SJCRH30 (cell line): ENCODE measurements around the gene GYG2. TPM values are rescaled to one million over a fixed set of nuclear protein-coding genes. Genes with fewer than 3 reads are reported as not detected.
A peak's percentile ranks its signal among the peaks of the same experiment; 100 is the strongest.
"Not testable (repeated sequence)": the region's sequence is repeated elsewhere in the genome, so short reads cannot be mapped to it uniquely, and the experiment has no call there.

Source experiments
- DNase-seq, 2 experiments: peaks; one replicate each; pipeline ENCODE4 v3.0.0-alpha.2; 2015 to 2020
- H3K27ac ChIP-seq: fragments of 250-450 bp; sonication (Bioruptor Pico); 2 replicates; pipeline ENCODE4 v1.5.1; 2020; ENCODE audit warnings: mild to moderate bottlenecking, moderate library complexity
- H3K27me3 ChIP-seq: fragments of 250-450 bp; sonication (Bioruptor Pico); 2 replicates; pipeline ENCODE4 v1.5.1; 2020; ENCODE audit warnings: mild to moderate bottlenecking, moderate library complexity
- H3K36me3 ChIP-seq: fragments of 250-450 bp; sonication (Bioruptor Pico); 2 replicates; pipeline ENCODE4 v1.5.1; 2020; ENCODE audit warnings: mild to moderate bottlenecking, moderate library complexity
- H3K4me1 ChIP-seq: fragments of 250-450 bp; sonication (Bioruptor Pico); 2 replicates; pipeline ENCODE4 v1.5.1; 2020; ENCODE audit warnings: mild to moderate bottlenecking, moderate library complexity
- H3K4me3 ChIP-seq: fragments of 250-450 bp; sonication (Bioruptor Pico); 2 replicates; pipeline ENCODE4 v1.5.1; 2020; ENCODE audit warnings: mild to moderate bottlenecking, moderate library complexity
- H3K9me3 ChIP-seq: fragments of 250-450 bp; sonication (Bioruptor Pico); replicated peaks from 2 replicates; pipeline ENCODE4 v1.5.1; 2020; ENCODE audit warnings: mild to moderate bottlenecking, moderate library complexity
- total RNA-seq: library from RNA; depleted of rRNA; stranded (reverse); fragments of >200 nt; shearing (Covaris generic); gene quantifications from 2 replicates; pipeline ENCODE4 v1.2.3, GENCODE V29; 2014

The GYG2 gene
- total RNA-seq, 1 experiment from 2014 or later: 14.4 TPM

DNA sequence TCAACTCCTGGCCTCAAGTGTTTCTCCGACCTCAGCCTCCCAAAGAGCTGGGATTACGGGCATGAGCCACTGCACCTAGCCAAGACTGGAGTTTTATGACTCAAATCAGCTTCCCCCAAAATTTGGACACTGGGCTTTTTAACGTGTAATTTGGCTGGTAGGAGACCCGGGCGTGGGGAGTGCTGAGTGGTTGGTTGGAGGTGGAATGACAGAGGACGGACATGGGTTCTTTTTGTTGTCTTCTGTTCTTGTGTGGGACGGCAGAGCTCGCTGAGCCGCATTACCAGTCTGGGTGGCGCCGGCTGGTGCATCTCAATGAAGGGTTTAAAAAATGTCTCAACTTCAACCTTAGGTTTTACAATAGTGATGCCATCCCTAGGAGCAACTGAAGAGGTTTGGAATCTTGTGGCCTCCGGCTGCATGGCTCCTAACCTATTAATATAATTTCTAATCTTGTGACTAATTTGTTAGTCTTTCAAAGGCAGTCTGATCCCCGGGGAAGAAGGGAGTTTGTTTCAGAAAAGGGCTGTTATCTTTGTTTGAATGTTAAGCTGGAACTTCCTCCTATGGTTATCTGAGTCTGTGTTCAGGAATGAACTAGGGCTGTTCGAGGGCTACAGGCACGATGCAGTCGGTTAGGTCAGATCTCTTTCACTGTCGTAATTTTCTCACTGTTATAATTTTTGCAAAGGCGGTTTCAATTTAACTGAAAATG lies 26.2 kb upstream of the GYG2 start:
- not testable (repeated sequence) for H3K4me3 ChIP-seq, H3K4me1 ChIP-seq, H3K27me3 ChIP-seq, H3K9me3 ChIP-seq, H3K36me3 ChIP-seq, H3K27ac ChIP-seq, DNase-seq

- not testable (repeated sequence) for H3K4me3 ChIP-seq, DNase-seq, H3K27ac ChIP-seq, H3K4me1 ChIP-seq, H3K27me3 ChIP-seq, H3K36me3 ChIP-seq, H3K9me3 ChIP-seq
These were observed 25.2 kb upstream of the GYG2 start for GRCh38 chrX:2803486-2803885.

GRCh38 chrX:2804106-2804843 lies 24.5 kb upstream of the GYG2 start:
- H3K27me3 ChIP-seq, H3K9me3 ChIP-seq, H3K36me3 ChIP-seq, H3K27ac ChIP-seq, H3K4me1 ChIP-seq, DNase-seq: not testable (repeated sequence)
- H3K4me3 ChIP-seq: peak overlapping the region; percentile 36; the same call in 1 of the 2 replicates

GRCh38 chrX:2804858-2805257 lies 23.9 kb upstream of the GYG2 start:
- H3K27me3 ChIP-seq, H3K36me3 ChIP-seq, H3K4me1 ChIP-seq, H3K27ac ChIP-seq, H3K9me3 ChIP-seq: not testable (repeated sequence)
- DNase-seq: peak; percentile 60 to 68
- H3K4me3 ChIP-seq: peak overlapping the region; percentile 36

GRCh38 chrX:2811271-2811670 lies 17.5 kb upstream of the GYG2 start:
- Histone ChIP-seq H3K4me3 (no peak overlapping the region), H3K27ac (no peak overlapping the region), H3K36me3 (no peaks in the 10 kb centered on the region), H3K4me1 (no peaks in the 10 kb centered on the region), H3K9me3 (no peaks in the 10 kb centered on the region), H3K27me3 (no peaks in the 10 kb centered on the region)
- no peak for DNase-seq

DNA sequence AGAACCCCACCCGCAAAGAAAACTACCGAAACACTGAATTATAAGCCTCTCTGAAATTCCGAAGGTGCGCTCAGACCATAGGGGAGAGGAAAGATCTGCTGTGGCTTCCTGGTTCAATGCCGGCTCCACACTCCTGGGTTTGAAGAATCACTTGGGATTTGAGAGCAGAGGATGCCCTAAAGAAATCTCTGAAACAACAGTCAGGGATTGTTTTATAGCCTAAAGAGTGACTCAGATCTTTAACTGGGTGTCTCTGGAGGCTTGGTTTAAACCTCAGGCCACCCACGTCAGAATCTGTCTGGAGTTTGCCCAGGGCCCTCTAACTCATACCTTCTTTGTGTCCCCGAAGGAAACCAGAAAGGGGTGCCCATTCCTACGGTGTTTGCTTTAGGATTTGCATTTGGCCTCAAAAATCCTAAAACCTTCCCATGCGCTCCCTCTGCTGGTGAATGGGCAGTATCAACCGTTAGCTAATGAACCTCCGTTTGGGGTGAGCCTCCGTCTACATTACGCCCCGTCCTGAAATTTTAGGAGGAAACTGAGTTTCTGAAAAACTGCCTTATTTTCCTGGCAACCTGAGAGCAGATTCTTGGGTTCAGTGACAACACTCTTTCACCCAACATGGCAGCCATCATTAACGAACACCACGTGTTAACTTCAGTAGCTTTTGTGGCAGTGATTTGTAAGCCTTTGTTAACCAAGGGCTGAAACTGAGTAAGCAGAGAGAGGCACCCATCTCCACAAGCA lies 16.4 kb upstream of the GYG2 start:
- H3K4me1 ChIP-seq, H3K9me3 ChIP-seq, H3K27me3 ChIP-seq, H3K36me3 ChIP-seq: not testable (repeated sequence)
- DNase-seq: peak; percentile 64 to 85
- Histone ChIP-seq H3K4me3 (peak overlapping the region; percentile 49), H3K27ac (peak overlapping the region; percentile 47)

- Histone ChIP-seq H3K4me3 (no peak overlapping the region), H3K4me1 (peaks cover 6% of the 10 kb centered on the region; the same call in 1 of the 2 replicates), H3K27me3 (no peaks in the 10 kb centered on the region), H3K27ac (no peak overlapping the region), H3K9me3 (no peaks in the 10 kb centered on the region), H3K36me3 (no peaks in the 10 kb centered on the region)
- no peak for DNase-seq
These were observed 11.7 kb upstream of the GYG2 start for GRCh38 chrX:2817036-2817435.

GRCh38 chrX:2819345-2820135 lies 9.2 kb upstream of the GYG2 start:
- no peaks in the 10 kb centered on the region for H3K36me3 ChIP-seq
- H3K4me3 ChIP-seq: no peak overlapping the region
- H3K27ac ChIP-seq: peak overlapping the region; percentile 5; the same call in 1 of the 2 replicates
- no peaks in the 10 kb centered on the region for H3K27me3 ChIP-seq
- peaks cover 6% of the 10 kb centered on the region; the same call in 1 of the 2 replicates for H3K4me1 ChIP-seq
- no peaks in the 10 kb centered on the region for H3K9me3 ChIP-seq
- DNase-seq: peak in 1 of 2 experiments; percentile 38

DNA sequence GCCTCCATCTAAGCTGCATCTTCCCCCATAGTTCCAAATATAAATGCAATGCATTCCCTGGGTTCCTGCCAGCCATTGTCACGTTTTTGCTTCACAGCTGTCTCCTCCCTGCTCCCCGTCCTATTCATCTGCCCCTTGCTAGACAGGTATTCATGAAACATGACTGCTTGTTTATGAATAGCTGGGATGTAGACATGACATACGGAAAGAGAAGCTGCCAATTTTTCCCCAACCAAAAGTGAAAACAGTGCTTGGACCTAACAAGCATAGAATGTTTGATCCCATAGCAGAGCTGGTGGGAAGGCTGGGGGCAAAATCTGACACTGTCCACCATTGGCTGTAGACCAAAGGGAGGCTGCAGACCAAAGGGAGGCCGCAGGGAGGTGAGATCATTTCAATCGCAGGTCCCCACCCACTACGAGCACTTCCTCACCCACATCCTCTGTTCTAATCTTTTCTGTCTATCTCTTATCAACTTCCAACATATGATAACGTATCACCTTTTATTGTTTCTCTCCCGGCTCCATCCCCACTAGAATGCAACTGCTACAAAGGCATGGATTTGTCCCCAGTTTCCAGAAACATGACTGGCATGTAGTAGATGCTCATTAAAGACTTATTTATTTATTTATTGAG lies 8.5 kb upstream of the GYG2 start:
- no peaks in the 10 kb centered on the region for H3K36me3 ChIP-seq
- peaks cover 6% of the 10 kb centered on the region; the same call in 1 of the 2 replicates for H3K4me1 ChIP-seq
- H3K27ac ChIP-seq: peak overlapping the region; percentile 5; the same call in 1 of the 2 replicates
- DNase-seq: peak; percentile 30 to 34
- no peaks in the 10 kb centered on the region for H3K9me3 ChIP-seq
- no peak overlapping the region for H3K4me3 ChIP-seq
- H3K27me3 ChIP-seq: no peaks in the 10 kb centered on the region

DNA sequence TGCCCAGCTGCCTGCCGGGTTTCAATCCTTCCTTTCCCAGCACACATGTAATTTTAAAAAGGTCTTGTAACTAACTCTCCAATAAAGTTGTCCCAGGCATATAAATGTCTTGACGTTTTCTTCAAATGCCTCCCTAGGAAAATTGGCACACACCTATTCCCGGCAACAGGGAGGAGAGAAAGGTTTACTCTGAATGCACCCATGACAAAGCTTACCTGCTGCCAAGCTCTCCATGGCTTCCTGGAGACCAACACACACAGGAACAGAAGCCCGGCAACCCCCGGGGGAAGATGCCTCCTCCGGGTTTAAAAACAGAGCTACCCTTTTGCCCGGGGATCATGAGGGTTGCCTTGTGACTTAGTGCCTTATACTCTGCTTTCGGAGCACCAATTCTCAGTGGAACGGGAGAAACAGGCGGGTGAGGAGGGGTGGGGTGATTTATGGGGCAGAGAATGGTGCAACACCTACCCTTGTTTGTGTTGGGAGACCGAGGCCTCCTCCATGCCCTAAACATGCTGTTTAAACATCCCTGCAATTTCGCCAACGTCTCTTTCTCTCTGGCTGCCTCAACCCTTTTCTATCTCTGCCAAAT lies 4.8 kb upstream of the GYG2 start:
- no peak overlapping the region for H3K4me3 ChIP-seq
- DNase-seq: no peak

DNA sequence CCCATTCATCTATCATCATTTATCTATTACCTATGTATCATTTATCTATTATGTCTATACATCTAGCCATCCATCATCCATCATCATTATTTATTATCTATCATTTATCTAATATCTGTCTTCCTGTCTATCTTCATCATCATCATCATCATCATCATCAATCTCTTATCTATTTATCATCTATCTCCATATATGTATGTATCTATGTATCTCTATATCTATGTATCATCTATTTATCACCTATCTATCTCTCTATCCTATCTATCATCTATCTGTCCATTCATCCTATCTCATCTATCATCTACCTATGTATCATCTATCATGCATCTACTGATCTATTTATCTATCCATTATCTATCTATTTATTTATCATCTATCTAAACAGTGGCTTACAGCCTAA lies 3.8 kb upstream of the GYG2 start:
- Histone ChIP-seq H3K27me3 (no peaks in the 10 kb centered on the region), H3K4me3 (no peak overlapping the region), H3K9me3 (no peaks in the 10 kb centered on the region), H3K36me3 (no peaks in the 10 kb centered on the region), H3K4me1 (peaks cover 3% of the 10 kb centered on the region; the same call in 1 of the 2 replicates), H3K27ac (no peak overlapping the region)
- DNase-seq: no peak

More for the DNA sequence above, 4.8 kb upstream of the GYG2 start:
- Histone ChIP-seq H3K4me1 (peaks cover 6% of the 10 kb centered on the region; the same call in 1 of the 2 replicates), H3K27me3 (no peaks in the 10 kb centered on the region), H3K27ac (no peak overlapping the region), H3K9me3 (no peaks in the 10 kb centered on the region), H3K36me3 (no peaks in the 10 kb centered on the region)

GRCh38 chrX:2828959-2829411 lies 255 bp downstream of the GYG2 start:
- Histone ChIP-seq H3K36me3 (no peaks in the 10 kb centered on the region), H3K4me1 (no peaks in the 10 kb centered on the region), H3K27me3 (no peaks in the 10 kb centered on the region), H3K9me3 (no peaks in the 10 kb centered on the region), H3K4me3 (peak overlapping the region; percentile 59), H3K27ac (no peak overlapping the region)
- peak; percentile 20 to 21 for DNase-seq

DNA sequence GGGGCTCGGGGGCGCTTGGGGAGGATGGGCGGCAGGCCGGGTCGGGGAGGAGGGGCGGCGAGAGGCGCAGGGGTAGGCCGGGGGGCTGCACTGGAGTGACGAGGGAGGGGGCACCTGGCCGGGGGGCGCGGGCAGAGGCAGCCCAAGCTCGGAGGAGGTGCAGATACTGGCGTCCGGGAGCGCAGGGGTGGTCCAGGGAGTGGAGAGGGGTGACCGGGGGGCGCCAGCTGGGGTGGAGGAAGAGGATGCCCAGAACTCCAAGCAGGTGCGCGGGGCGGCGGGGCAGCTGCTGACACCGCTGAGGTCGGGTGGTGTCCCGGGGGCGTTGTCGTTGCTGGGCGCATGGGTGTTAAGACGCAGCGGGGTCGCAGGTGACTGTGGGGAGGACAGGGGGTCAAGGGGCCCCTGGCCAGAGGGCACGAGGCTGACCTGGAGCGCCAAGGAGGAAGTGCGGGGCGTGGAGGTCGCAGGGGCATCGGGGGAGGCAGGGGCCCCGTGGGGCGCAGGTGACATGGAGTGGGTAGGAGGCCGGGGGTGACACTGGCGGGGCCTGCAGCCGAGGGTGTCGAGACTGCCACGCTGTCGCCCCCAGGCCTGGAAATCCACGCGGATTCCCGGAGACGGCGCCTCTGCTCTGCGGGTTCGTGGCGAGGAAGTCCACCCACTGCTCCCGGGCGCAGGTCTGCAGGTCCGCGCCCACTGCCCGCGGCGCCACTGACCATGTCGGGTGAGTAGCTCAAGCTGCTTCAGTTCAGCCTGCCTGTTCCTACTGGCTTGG lies 928 bp downstream of the GYG2 start:
- H3K27ac ChIP-seq: no peak overlapping the region

More for the DNA sequence above, 928 bp downstream of the GYG2 start:
- no peak for DNase-seq
- Histone ChIP-seq H3K4me3 (peak overlapping the region; percentile 59), H3K9me3 (no peaks in the 10 kb centered on the region), H3K4me1 (no peaks in the 10 kb centered on the region), H3K36me3 (no peaks in the 10 kb centered on the region), H3K27me3 (no peaks in the 10 kb centered on the region)
